HG02938 (cell line): ENCODE data around the gene FAM114A1.

Experiments
- ATAC-seq: cut with Tn5 transposase; IDR thresholded peaks from one replicate; pipeline ENCODE4 v1.9.1; 2021; ENCODE audit warnings: mild to moderate bottlenecking, moderate library complexity; ENCODE audit not compliant: unreplicated experiment

The FAM114A1 gene

GRCh38 chr4:38857354-38858096 is 10.1 kb upstream of the FAM114A1 start:
- ATAC-seq: peak; percentile 53

GRCh38 chr4:38858097-38858420 is 9.5 kb upstream of the FAM114A1 start:
- ATAC-seq: no peak

- ATAC-seq: no peak
Measured at GRCh38 chr4:38859501-38859900, 8.1 kb upstream of the FAM114A1 start.

GRCh38 chr4:38860788-38861424 is 6.7 kb upstream of the FAM114A1 start:
- ATAC-seq: peak; percentile 45

GRCh38 chr4:38861791-38862190 is 5.8 kb upstream of the FAM114A1 start:
- no peak for ATAC-seq

- no peak for ATAC-seq
Measured at GRCh38 chr4:38865445-38865844, 2.2 kb upstream of the FAM114A1 start.

- ATAC-seq: no peak
Measured at GRCh38 chr4:38866973-38867477, 581 bp upstream of the FAM114A1 start.

- no peak for ATAC-seq
Measured at GRCh38 chr4:38868059-38868960, 704 bp downstream of the FAM114A1 start.

GRCh38 chr4:38869511-38869910 is 1.9 kb downstream of the FAM114A1 start:
- ATAC-seq: no peak

GRCh38 chr4:38870098-38870808 is 2.6 kb downstream of the FAM114A1 start:
- no peak for ATAC-seq

- ATAC-seq: no peak
Measured at GRCh38 chr4:38871593-38871992, 4.0 kb downstream of the FAM114A1 start.

GRCh38 chr4:38872620-38873019 is 5.0 kb downstream of the FAM114A1 start:
- ATAC-seq: no peak

GRCh38 chr4:38873290-38873944 is 5.8 kb downstream of the FAM114A1 start:
- no peak for ATAC-seq

GRCh38 chr4:38876636-38877035 is 9.0 kb downstream of the FAM114A1 start:
- no peak for ATAC-seq

GRCh38 chr4:38884254-38884653 is 16.6 kb downstream of the FAM114A1 start:
- no peak for ATAC-seq

- peak; percentile 52 for ATAC-seq
Measured at GRCh38 chr4:38889143-38889542, 21.5 kb downstream of the FAM114A1 start.

GRCh38 chr4:38891051-38891983 is 23.7 kb downstream of the FAM114A1 start:
- no peak for ATAC-seq

- no peak for ATAC-seq
Measured at GRCh38 chr4:38894322-38894982, 26.8 kb downstream of the FAM114A1 start.

- no peak for ATAC-seq
Measured at GRCh38 chr4:38896940-38897339, 29.3 kb downstream of the FAM114A1 start.
